Left ventricle myocardium inferior (tissue), 1 donor: ENCODE results near the gene ZGLP1. TPM values are rescaled to one million over a fixed set of nuclear protein-coding genes. Genes with fewer than 3 reads are reported as not detected.

ENCODE experiments used
- DNase-seq: peaks from one replicate; pipeline ENCODE4 v3.0.0-alpha.2; 2020
- H3K27ac ChIP-seq: fragments of 200-600 bp; replicated peaks from 2 replicates; pipeline ENCODE4 v1.8.0; 2021
- H3K27me3 ChIP-seq: fragments of 200-600 bp; 2 replicates; pipeline ENCODE4 v1.8.0; 2021; ENCODE audit warnings: low read depth
- H3K36me3 ChIP-seq: fragments of 200-600 bp; 2 replicates; pipeline ENCODE4 v1.8.0; 2021
- H3K4me1 ChIP-seq: fragments of 200-600 bp; 2 replicates; pipeline ENCODE4 v1.8.0; 2021
- H3K4me3 ChIP-seq: fragments of 200-600 bp; 2 replicates; pipeline ENCODE4 v1.8.0; 2021; ENCODE audit warnings: mild to moderate bottlenecking, moderate library complexity
- H3K9me3 ChIP-seq: fragments of 200-600 bp; replicated peaks from 2 replicates; pipeline ENCODE4 v1.8.0; 2021
- intact Hi-C: fragments of 100-400 bp; cut with micrococcal nuclease; formaldehyde crosslinking; loops from one replicate; pipeline ENCODE4 v1.11.0; 2022
- total RNA-seq: library from RNA; stranded (reverse); fragmentation: NEBNext Ultra II Directional; extraction: Animal tissue kit (Norgen Biotek cat#: 25700); gene quantifications from one replicate; pipeline ENCODE4 v1.2.1, GENCODE V29; 2021
- TF ChIP-seq, protein P1 (sequence below): fragments of 200-600 bp; IDR thresholded peaks from 2 replicates; pipeline ENCODE4 v1.8.0; 2021; ENCODE audit warnings: antibody characterized with exemption, mild to moderate bottlenecking, borderline replicate concordance
- donor health status: DM: no; HTN: yes; CAD: no; lungs with severe emphysema.

ZGLP1 gene
- total RNA-seq, 1 donor from 2014 or later: 0.74 TPM

DNA sequence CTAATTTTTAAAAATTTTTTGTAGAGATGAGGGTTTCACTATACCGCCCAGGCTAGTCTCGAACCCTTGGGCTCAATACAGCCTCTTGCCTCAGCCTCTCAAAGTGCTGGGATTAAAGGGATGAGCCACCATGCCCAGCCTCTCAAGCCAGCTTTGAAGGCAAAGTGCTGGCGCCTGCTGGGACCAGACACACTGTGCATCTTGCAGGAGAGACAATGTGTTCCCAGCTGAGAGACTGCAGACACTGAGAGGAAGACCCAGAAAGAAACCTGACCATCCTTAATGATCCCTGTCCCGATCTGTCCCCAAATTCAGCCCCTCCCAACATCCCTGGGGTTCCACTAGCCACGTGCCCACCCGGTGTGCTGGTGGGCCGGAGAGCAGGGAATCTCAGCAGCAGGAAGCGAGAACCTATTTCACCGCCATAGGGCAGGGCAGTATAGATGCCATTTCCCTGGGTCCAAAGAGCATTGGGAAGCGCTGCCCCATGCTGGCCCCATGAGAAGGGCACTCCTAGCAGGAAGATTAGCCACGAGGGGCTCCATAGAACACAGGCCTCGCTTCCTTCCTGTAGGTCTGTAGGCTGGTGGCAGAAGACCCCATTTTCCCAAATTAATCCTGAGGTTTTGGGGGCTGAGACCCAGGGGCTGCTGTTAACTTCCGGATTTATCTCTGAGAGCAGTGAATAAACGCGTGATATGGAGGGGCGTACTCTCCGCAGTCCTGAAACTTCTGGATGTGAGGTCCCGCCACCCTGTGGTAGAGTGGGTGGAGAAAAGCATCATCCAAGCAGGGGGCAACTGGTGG, 22.7 kb upstream of the ZGLP1 start:
- peak overlapping the region; percentile 90 for H3K27ac ChIP-seq
- TF ChIP-seq, protein P1, sequence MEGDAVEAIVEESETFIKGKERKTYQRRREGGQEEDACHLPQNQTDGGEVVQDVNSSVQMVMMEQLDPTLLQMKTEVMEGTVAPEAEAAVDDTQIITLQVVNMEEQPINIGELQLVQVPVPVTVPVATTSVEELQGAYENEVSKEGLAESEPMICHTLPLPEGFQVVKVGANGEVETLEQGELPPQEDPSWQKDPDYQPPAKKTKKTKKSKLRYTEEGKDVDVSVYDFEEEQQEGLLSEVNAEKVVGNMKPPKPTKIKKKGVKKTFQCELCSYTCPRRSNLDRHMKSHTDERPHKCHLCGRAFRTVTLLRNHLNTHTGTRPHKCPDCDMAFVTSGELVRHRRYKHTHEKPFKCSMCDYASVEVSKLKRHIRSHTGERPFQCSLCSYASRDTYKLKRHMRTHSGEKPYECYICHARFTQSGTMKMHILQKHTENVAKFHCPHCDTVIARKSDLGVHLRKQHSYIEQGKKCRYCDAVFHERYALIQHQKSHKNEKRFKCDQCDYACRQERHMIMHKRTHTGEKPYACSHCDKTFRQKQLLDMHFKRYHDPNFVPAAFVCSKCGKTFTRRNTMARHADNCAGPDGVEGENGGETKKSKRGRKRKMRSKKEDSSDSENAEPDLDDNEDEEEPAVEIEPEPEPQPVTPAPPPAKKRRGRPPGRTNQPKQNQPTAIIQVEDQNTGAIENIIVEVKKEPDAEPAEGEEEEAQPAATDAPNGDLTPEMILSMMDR: no peak
- peaks cover 36% of the 10 kb centered on the region for H3K4me1 ChIP-seq
- H3K4me3 ChIP-seq: peak overlapping the region; percentile 82
- H3K27me3 ChIP-seq: no peaks in the 10 kb centered on the region
- peaks cover 33% of the 10 kb centered on the region for H3K36me3 ChIP-seq
- intact Hi-C loops: loop anchor here (10.0 kb wide), 1 partner anchor 58 kb away; the partner anchor contains the start of gene ICAM1
- no peak for DNase-seq
- no peaks in the 10 kb centered on the region for H3K9me3 ChIP-seq

DNA sequence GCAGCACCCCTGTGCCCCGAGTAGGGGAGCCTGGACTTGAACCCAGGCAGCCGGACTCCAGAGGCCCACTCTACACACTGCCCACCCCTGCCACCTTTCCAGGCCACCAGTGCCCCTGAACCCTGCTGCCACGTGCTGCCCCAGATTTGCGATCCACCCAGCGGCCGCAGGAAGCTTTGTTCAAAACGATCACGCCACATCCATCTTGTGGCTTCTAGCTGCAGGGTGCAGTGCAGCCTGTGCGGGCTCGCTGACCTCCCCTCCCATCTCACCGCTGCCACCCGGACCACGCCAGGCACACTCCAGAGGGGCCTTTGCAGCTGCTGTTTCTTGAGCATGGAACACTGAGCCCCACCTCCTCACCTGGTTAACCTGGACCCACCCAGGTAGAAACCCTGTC, 19.9 kb upstream of the ZGLP1 start:
- intact Hi-C loops: no loop called here
- Histone ChIP-seq H3K4me1 (peaks cover 23% of the 10 kb centered on the region), H3K36me3 (peaks cover 61% of the 10 kb centered on the region), H3K27me3 (no peaks in the 10 kb centered on the region), H3K27ac (no peak overlapping the region), H3K9me3 (no peaks in the 10 kb centered on the region), H3K4me3 (no peak overlapping the region)
- TF ChIP-seq, protein P1: no peak
- DNase-seq: no peak

DNA sequence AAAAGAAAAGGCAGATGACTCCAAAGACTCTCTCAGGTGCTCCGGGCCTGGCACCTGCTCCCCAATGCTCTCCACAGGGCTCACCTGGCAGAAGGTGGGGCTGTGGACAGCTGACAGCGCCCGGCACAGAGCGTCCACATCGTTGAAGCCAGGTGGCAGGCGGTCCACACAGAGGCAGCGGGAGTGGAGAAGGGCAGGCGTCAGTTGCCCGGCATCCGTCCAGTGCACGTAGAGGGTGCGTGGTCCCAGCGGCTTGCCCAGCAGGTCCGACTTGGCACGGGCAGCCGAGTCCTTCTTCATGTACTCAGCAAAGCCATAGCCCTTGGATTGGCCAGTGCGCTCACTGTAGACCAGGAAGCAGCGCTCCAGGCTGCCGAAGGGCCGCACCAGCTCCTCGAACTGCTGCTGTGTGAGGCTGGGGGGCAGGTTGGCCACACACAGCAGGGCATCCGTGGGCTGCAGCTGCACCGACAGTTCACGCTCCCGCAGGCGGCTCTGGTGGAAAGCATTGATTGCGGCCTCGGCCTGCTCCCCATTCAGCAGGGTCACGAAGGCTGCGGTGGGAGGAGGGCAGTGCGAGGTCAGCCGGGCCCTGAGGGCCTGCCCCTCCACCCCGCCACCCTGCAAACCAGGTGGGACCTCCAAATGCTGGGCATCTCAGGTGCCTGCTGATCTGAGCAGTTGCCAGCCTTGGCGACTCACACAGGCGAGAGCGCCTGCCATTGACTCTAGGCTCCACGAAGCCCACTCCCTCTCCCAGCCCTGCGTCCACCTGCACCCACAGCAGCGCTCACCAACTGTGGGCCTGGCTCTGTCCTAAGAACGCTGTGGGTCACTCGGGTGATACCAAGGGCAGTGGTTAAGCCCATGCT, 19.2 kb upstream of the ZGLP1 start:
- Histone ChIP-seq H3K4me1 (peaks cover 15% of the 10 kb centered on the region), H3K9me3 (no peaks in the 10 kb centered on the region), H3K27ac (no peak overlapping the region), H3K27me3 (no peaks in the 10 kb centered on the region), H3K36me3 (peaks cover 69% of the 10 kb centered on the region), H3K4me3 (no peak overlapping the region)
- TF ChIP-seq, protein P1: no peak
- DNase-seq: no peak
- intact Hi-C loops: no loop called here

DNA sequence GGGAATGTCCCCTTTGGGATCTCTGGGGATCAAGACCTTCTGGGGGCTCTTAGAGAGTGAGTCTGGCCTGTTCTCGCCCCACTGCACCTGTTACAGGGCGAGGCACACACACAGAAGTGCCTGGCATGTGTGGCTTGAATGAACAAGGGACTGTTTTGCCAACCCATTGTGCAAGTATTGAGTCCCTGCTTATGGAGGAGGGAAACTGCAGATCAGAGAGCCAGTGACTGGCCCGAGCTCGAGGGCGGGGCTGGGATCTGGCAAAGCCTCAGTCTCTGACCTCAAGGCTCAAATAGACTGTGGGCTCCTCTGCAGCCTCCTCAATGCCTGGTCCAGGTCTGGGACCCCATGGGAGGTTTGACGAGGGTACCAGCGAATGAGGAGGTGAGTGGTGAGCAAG, 18.2 kb upstream of the ZGLP1 start:
- Histone ChIP-seq H3K27me3 (no peaks in the 10 kb centered on the region), H3K4me1 (peaks cover 13% of the 10 kb centered on the region), H3K9me3 (no peaks in the 10 kb centered on the region), H3K4me3 (no peak overlapping the region), H3K27ac (no peak overlapping the region), H3K36me3 (peaks cover 79% of the 10 kb centered on the region)
- intact Hi-C loops: no loop called here
- TF ChIP-seq, protein P1: no peak
- no peak for DNase-seq

DNA sequence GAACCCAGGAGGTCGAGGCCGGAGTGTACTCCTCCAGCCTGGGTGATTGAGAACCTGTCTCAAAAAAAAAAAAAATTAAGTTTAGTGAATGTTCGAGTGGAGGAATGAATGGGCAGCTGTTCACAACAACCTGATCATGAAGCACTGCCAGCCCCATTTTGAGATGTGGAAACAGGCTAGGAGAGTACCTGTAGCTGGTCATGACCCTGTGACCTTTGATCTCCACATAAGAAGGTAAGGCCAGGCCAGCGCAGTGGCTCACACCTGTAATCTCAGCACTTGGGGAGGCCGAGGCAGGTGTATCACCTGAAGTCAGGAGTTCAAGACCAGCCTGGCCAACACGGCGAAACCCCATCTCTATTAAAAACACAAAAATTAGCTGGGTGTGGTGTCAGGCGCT, 16.1 kb upstream of the ZGLP1 start:
- H3K9me3 ChIP-seq: no peaks in the 10 kb centered on the region
- DNase-seq: no peak
- H3K36me3 ChIP-seq: peaks cover 100% of the 10 kb centered on the region
- H3K27ac ChIP-seq: no peak overlapping the region
- no peaks in the 10 kb centered on the region for H3K27me3 ChIP-seq
- intact Hi-C loops: no loop called here
- no peak overlapping the region for H3K4me3 ChIP-seq
- no peaks in the 10 kb centered on the region for H3K4me1 ChIP-seq
- TF ChIP-seq, protein P1: no peak
